ENCODE data around the gene AGAP1. TPM values are rescaled to one million over a fixed set of nuclear protein-coding genes. Genes with fewer than 3 reads are reported as not detected.

AGAP1 gene
- total RNA-seq, 4 donors from 2014 or later: 33.7 to 39.9 (median 35.6) TPM

DNA sequence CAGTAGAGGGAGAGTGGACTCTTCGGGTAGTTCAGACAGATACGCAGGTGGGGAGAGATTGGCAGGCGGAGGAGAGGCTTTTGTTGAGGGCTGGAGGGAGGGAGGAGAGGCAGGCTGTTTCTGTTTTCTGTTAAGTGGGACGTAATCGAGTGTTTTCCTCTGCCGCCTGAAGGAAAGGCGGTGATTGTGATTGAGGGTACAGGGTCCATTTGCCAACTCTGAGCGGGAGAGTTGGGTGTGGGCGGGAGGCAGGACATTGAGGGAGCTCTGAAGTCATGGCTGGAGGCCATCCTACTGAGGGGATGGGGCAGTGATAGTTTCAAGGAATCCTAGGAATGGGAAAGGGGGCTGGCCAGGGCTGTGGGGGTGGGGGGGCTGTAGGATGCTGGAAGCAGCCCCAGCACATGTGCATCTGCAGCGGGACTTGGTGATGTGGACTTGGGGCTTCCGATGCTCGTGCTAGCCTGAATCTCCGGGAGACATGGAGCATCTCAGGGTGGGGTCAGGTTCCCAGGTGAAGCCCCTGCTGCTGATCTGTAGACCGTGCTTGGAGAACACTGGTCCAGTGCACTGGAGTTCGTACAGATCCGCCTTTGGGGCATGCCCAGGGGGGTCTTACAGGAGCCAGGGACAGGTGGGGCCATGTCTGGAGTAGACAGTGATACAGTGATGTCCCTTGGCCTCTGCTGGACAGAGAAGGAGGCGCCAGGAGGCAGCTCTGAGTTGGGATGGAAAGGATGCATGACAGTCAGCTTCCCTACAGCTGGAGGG, 167.5 kb downstream of the AGAP1 start:
- no peaks in the 10 kb centered on the region for H3K9me3 ChIP-seq
- H3K27ac ChIP-seq: peak overlapping the region in 2 of 4 donors; percentile 28 to 66
- H3K4me3 ChIP-seq: no peak overlapping the region
- WGBS, 2 donors: 46 to 72% methylated on average over 14 to 17 of the region's 17 CpGs
- peaks cover 0 to 55% (median 35%) of the 10 kb centered on the region in 4 donors for H3K4me1 ChIP-seq
- no peak for DNase-seq (ENCODE audit: low spot score in 2 of 2)
- H3K27me3 ChIP-seq: no peaks in the 10 kb centered on the region
- H3K36me3 ChIP-seq: no peaks in the 10 kb centered on the region
- peak in 1 of 2 donors; percentile 39 for TF ChIP-seq EP300 (IDR thresholded peaks at IDR 0.05)
- no peak for TF ChIP-seq POLR2A (IDR thresholded peaks at IDR 0.05)

DNA sequence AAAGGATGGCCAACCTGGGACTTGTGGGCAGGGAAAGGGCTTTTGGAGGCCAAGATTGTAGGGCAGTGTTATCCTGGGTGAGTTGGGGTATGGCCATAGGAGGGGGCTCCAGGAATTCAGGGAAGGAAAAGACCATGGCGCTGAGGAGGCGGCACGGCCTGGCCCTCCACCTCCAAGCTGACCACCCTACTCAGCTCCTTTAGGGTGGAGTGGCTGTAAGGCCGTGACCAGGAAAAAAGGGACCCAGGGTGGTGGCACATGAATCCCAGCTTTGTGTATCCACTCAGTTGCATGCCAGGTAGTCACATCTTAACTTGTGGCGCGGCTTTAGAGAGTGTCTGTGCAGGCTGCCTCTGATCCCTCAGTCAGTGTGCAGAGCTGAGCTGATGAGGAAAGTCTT, 168.1 kb downstream of the AGAP1 start:
- no peak for TF ChIP-seq POLR2A (IDR thresholded peaks at IDR 0.05)
- TF ChIP-seq EP300 (IDR thresholded peaks at IDR 0.05): no peak
- TF ChIP-seq, protein P1, sequence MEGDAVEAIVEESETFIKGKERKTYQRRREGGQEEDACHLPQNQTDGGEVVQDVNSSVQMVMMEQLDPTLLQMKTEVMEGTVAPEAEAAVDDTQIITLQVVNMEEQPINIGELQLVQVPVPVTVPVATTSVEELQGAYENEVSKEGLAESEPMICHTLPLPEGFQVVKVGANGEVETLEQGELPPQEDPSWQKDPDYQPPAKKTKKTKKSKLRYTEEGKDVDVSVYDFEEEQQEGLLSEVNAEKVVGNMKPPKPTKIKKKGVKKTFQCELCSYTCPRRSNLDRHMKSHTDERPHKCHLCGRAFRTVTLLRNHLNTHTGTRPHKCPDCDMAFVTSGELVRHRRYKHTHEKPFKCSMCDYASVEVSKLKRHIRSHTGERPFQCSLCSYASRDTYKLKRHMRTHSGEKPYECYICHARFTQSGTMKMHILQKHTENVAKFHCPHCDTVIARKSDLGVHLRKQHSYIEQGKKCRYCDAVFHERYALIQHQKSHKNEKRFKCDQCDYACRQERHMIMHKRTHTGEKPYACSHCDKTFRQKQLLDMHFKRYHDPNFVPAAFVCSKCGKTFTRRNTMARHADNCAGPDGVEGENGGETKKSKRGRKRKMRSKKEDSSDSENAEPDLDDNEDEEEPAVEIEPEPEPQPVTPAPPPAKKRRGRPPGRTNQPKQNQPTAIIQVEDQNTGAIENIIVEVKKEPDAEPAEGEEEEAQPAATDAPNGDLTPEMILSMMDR (IDR thresholded peaks at IDR 0.05): no peak
- H3K9me3 ChIP-seq: no peaks in the 10 kb centered on the region
- no peaks in the 10 kb centered on the region for H3K36me3 ChIP-seq
- peak overlapping the region in 1 of 4 donors; percentile 66 for H3K27ac ChIP-seq
- H3K4me1 ChIP-seq: peaks cover 0 to 60% (median 36%) of the 10 kb centered on the region in 4 donors
- 96 to 98% methylated on average over 6 of the region's 6 CpGs for WGBS, 2 donors
- DNase-seq (ENCODE audit: low spot score in 2 of 2): no peak
- no peaks in the 10 kb centered on the region for H3K27me3 ChIP-seq
- no peak overlapping the region for H3K4me3 ChIP-seq

DNA sequence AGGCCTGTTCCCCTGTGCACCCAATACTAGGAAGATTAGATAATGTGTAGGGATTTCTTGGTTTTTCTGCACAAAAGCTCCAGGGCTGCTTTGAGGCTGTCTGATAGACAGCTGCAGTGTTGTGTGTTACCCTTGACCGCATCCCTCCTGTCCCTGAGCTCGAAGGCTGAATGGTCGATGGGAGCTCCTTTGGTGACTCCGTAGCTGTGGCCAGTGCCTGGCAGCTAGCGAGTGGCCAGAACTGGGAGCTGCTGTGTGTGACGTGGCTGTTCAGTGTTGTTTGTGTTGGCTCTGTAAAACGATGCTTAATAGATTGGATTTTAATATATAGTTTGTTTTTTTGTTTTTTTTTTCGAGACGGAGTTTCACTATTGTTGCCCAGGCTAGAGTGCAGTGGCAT, 170.0 kb downstream of the AGAP1 start:
- Histone ChIP-seq H3K9me3 (no peaks in the 10 kb centered on the region), H3K4me1 (peaks cover 0 to 51% (median 25%) of the 10 kb centered on the region in 4 donors), H3K27me3 (no peaks in the 10 kb centered on the region), H3K36me3 (no peaks in the 10 kb centered on the region), H3K4me3 (no peak overlapping the region), H3K27ac (no peak overlapping the region)
- TF ChIP-seq EP300 (IDR thresholded peaks at IDR 0.05): no peak
- TF ChIP-seq POLR2A (IDR thresholded peaks at IDR 0.05): no peak
- TF ChIP-seq, protein P1 (IDR thresholded peaks at IDR 0.05): no peak
- DNase-seq (ENCODE audit: low spot score in 2 of 2): no peak
- 70 to 78% methylated on average over 9 of the region's 9 CpGs for WGBS, 2 donors

DNA sequence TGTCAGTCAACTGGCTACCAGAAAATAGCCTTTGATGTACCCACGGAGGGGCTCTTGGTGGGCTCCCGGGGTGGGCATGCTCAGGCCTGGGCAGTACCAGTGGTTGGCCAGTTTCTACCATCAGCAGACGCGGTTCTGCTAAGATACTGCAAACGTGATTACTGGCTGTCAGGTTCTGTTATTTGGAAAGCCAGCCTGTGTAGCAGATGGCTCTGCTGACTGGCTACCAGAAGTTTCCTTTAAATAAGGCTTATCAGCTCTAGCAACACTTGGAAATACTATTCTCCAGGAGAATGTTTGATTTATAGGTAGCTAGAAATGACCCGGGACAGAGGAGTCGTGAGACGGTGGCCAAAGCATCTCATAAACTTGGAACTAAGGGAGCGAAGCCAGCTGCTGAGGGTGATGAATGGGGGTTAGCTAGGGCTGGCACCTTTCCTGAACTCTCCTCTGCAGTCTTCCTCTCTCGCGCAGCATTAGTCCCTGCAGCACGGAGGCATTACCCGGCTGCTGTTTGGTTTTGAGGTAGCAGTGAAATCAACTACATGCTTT, 171.9 kb downstream of the AGAP1 start:
- WGBS, 2 donors: 12 to 17% methylated on average over 13 of the region's 13 CpGs
- Histone ChIP-seq H3K27me3 (no peaks in the 10 kb centered on the region), H3K36me3 (no peaks in the 10 kb centered on the region), H3K9me3 (no peaks in the 10 kb centered on the region), H3K4me1 (peaks cover 0 to 39% (median 12%) of the 10 kb centered on the region in 4 donors), H3K4me3 (peak overlapping the region in 1 of 4 donors; percentile 22), H3K27ac (peak overlapping the region in 1 of 4 donors; percentile 20)
- TF ChIP-seq, protein P1 (IDR thresholded peaks at IDR 0.05): no peak
- TF ChIP-seq POLR2A (IDR thresholded peaks at IDR 0.05) (no peak), EP300 (IDR thresholded peaks at IDR 0.05) (no peak)
- DNase-seq (ENCODE audit: low spot score in 2 of 2): no peak

DNA sequence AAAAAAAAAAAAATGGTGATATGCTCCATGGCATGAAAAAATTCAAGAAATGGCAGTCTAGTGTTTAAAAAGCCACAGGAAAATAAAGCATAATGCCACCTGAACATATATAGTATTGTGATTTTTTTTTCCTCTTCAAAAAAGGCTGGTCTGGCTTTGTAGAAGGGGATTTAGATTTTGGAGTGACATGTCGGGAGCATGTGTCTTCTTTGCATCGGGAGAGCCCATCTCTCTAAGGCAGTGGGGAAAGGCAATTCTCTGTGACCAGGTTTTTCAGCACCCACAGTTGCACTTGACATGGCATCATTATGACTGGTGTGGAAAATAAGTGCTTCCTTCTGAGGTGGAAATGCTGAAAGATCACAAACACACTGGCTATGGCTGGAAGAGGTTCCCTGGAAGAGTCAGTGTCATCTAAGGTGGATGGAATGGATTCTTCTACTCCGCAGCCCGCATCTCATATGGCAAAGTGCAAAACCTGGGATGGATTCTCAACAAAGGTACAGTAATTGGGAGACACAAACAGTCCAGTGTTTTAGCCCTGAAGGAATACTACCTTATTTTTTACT, 172.5 kb downstream of the AGAP1 start:
- Histone ChIP-seq H3K4me3 (peak overlapping the region in 1 of 4 donors; percentile 22), H3K36me3 (no peaks in the 10 kb centered on the region), H3K27me3 (no peaks in the 10 kb centered on the region), H3K27ac (peak overlapping the region in 1 of 4 donors; percentile 20), H3K9me3 (no peaks in the 10 kb centered on the region), H3K4me1 (peaks cover 0 to 39% (median 12%) of the 10 kb centered on the region in 4 donors)
- peak in 1 of 2 donors; percentile 62 for DNase-seq (ENCODE audit: low spot score in 2 of 2)
- WGBS, 2 donors: 0 to 2% methylated on average over 4 of the region's 4 CpGs
- TF ChIP-seq POLR2A (IDR thresholded peaks at IDR 0.05) (no peak), EP300 (IDR thresholded peaks at IDR 0.05) (peak in 1 of 2 donors; percentile 61)
- TF ChIP-seq, protein P1 (IDR thresholded peaks at IDR 0.05): peak in 1 of 5 experiments; percentile 30
